CD4-positive, alpha-beta T cell (primary cell): ENCODE results near the gene DNAJC19. TPM values are rescaled to one million over a fixed set of nuclear protein-coding genes. Genes with fewer than 3 reads are reported as not detected.

Source experiments
- ATAC-seq: fragments of 200-7000 bp; cut with Tn5 transposase; one replicate; pipeline ENCODE4 v1.10.0; 2022; ENCODE audit warnings: mild to moderate bottlenecking; ENCODE audit not compliant: poor library complexity
- CTCF ChIA-PET: fragments of 350-600 bp; sonication (Branson Sonifier 250); formaldehyde crosslinking; loops from one replicate; lab custom pipeline; 2021; ENCODE audit warnings: antibody characterized with exemption, inconsistent platforms; lab: Charles Lee
- POLR2A ChIA-PET: fragments of 350-600 bp; sonication (Branson Sonifier 250); formaldehyde crosslinking; loops from one replicate; lab custom pipeline; 2021; ENCODE audit warnings: antibody characterized with exemption, inconsistent platforms; lab: Charles Lee
- DNase-seq, 14 experiments: peaks; one replicate each; pipeline ENCODE4 v3.0.0-alpha.2; 2013 to 2020; ENCODE audit warnings: mixed read lengths in 2 of 14
- H3K27ac ChIP-seq, 2 donors: one replicate each; pipeline versions ENCODE4 v1.5.1 to v1.7.0; 2013; ENCODE audit warnings: low read length in 2 of 2, low read depth in 1 of 2, mild to moderate bottlenecking in 1 of 2
- H3K27me3 ChIP-seq, 2 experiments: 1 replicate in 1 of 2; 2 replicates in 1 of 2; pipeline versions ENCODE4 v1.6.1 to v1.7.0; 2013; ENCODE audit warnings: low read length in 2 of 2, control low read depth in 1 of 2, mild to moderate bottlenecking in 1 of 2, moderate library complexity in 1 of 2; ENCODE audit not compliant: insufficient read depth in 2 of 2, control insufficient read depth in 1 of 2
- H3K36me3 ChIP-seq: one replicate; pipeline ENCODE4 v1.6.1; 2013; ENCODE audit warnings: low read length, control low read depth; ENCODE audit not compliant: insufficient read depth
- H3K4me1 ChIP-seq: one replicate; pipeline ENCODE4 v1.6.1; 2013; ENCODE audit warnings: low read length, control low read depth; ENCODE audit not compliant: insufficient read depth
- H3K4me3 ChIP-seq: one replicate; pipeline ENCODE4 v1.5.1; 2013; ENCODE audit warnings: mild to moderate bottlenecking, low read length, moderate library complexity
- H3K9me3 ChIP-seq, 2 experiments: 1 replicate in 1 of 2; 2 replicates in 1 of 2; pipeline versions ENCODE4 v1.6.1 to v1.7.0; 2013; ENCODE audit warnings: low read length in 2 of 2, mild to moderate bottlenecking in 2 of 2, control low read depth in 1 of 2, moderate library complexity in 1 of 2; ENCODE audit not compliant: control insufficient read depth in 1 of 2, insufficient read depth in 1 of 2
- H3K27ac Mint-ChIP-seq: one replicate; pipeline ENCODE4 v1.8.0; 2020; ENCODE audit warnings: mixed read lengths
- H3K27me3 Mint-ChIP-seq: one replicate; pipeline ENCODE4 v1.8.0; 2021; ENCODE audit warnings: mixed read lengths
- H3K36me3 Mint-ChIP-seq: one replicate; pipeline ENCODE4 v1.8.0; 2021; ENCODE audit warnings: low read depth, mixed read lengths
- H3K4me1 Mint-ChIP-seq: one replicate; pipeline ENCODE4 v1.8.0; 2021; ENCODE audit warnings: low read depth, mixed read lengths
- H3K4me3 Mint-ChIP-seq: one replicate; pipeline ENCODE4 v1.8.0; 2020; ENCODE audit warnings: mild to moderate bottlenecking, mixed read lengths
- H3K9me3 Mint-ChIP-seq: one replicate; pipeline ENCODE4 v1.8.0; 2020; ENCODE audit warnings: mixed read lengths
- CTCF ChIP-seq: fragments of 200-600 bp; IDR thresholded peaks from one replicate; pipeline ENCODE4 v1.8.0; 2022; ENCODE audit warnings: antibody characterized with exemption, mild to moderate bottlenecking
- intact Hi-C, 2 experiments: fragments of 100-400 bp; cut with DNase I in 1 of 2; cut with micrococcal nuclease in 1 of 2; formaldehyde crosslinking; loops; one replicate each; pipeline versions ENCODE4 v1.15.1 to v1.9.0; 2023 to 2025; cut with DNase I, micrococcal nuclease
- polyA plus RNA-seq, 2 donors: library from polyadenylated mRNA; unstranded; fragments of 120-200 nt; gene quantifications; one replicate each; pipeline ENCODE4 v1.2.1, GENCODE V29; 2013
- total RNA-seq, 174 experiments: library from RNA in 2 of 174; stranded (reverse) in 2 of 174; gene quantifications; one replicate each; pipeline ENCODE4 v1.2.3 and lab custom pipeline; 2021 to 2026

DNAJC19 gene
- total RNA-seq (10 to 100 TPM; 28.7 to 40.2 TPM), total RNA-seq (lab: John Stamatoyannopoulos, UW) (17.6 to 66.5 (median 40.9) reads per million in 172 experiments)
- 46.9 TPM for polyA plus RNA-seq (2013, experiment 1 of 2)
- polyA plus RNA-seq (2013, experiment 2 of 2): 34.4 TPM

- POLR2A ChIA-PET: interaction anchor here (0.8 to 3.3 kb wide), 10 partner anchors 9 to 388 kb away, joined by 3 to 41 read pairs (median 5); partner anchors contain the start of genes FXR1 and TTC14
- intact Hi-C loops: loop anchor here (2.0 to 10.0 kb wide), 5 partner anchors 77 to 1985 kb away; partner anchors contain the start of genes FXR1 (in 2 of the 2), ATP11B (in 1 of the 2) and TTC14 (in 1 of the 2)
- H3K4me3 Mint-ChIP-seq: peak within 1 kb of the TSS; percentile 99
- H3K27me3 Mint-ChIP-seq: peaks cover 5% of the 10 kb centered on the region
- H3K36me3 Mint-ChIP-seq: peaks cover 52% of the 10 kb centered on the region
- TF ChIP-seq CTCF: no peak
- Histone ChIP-seq H3K27me3 (no peaks in the 10 kb centered on the region), H3K4me1 (peaks cover 8% of the 10 kb centered on the region), H3K27ac (peak within 1 kb of the TSS; percentile 65 to 66), H3K4me3 (peak within 1 kb of the TSS; percentile 85), H3K9me3 (no peaks in the 10 kb centered on the region), H3K36me3 (peaks cover 23% of the 10 kb centered on the region)
- H3K4me1 Mint-ChIP-seq: peaks cover 50% of the 10 kb centered on the region
- DNase-seq: peak; percentile 82 to 97 (median 85)
- CTCF ChIA-PET: no interaction called here
- peak; percentile 96 for ATAC-seq
- peak within 1 kb of the TSS; percentile 94 for H3K27ac Mint-ChIP-seq
- no peaks in the 10 kb centered on the region for H3K9me3 Mint-ChIP-seq
Measured at GRCh38 chr3:180989291-180990163, at the start of gene DNAJC19. Gene DNAJC19 (minus strand): TSS chr3:180989736. CDS start chr3:180989602, 134 bp downstream.

GRCh38 chr3:181030948-181031347 lies 41.4 kb upstream of the DNAJC19 start:
- no peak overlapping the region for H3K4me3 Mint-ChIP-seq
- Histone ChIP-seq H3K27ac (no peak overlapping the region), H3K4me1 (no peaks in the 10 kb centered on the region), H3K36me3 (no peaks in the 10 kb centered on the region), H3K9me3 (no peaks in the 10 kb centered on the region), H3K4me3 (no peak overlapping the region), H3K27me3 (no peaks in the 10 kb centered on the region)
- intact Hi-C loops: no loop called here
- no peaks in the 10 kb centered on the region for H3K4me1 Mint-ChIP-seq
- no peak for DNase-seq
- H3K27me3 Mint-ChIP-seq: no peaks in the 10 kb centered on the region
- no peak for ATAC-seq
- CTCF ChIA-PET: no interaction called here
- peaks cover 6% of the 10 kb centered on the region for H3K9me3 Mint-ChIP-seq
- POLR2A ChIA-PET: no interaction called here
- H3K36me3 Mint-ChIP-seq: peaks cover 11% of the 10 kb centered on the region
- TF ChIP-seq CTCF: no peak
- H3K27ac Mint-ChIP-seq: no peak overlapping the region

GRCh38 chr3:181025204-181025603 lies 35.7 kb upstream of the DNAJC19 start:
- ATAC-seq: no peak
- intact Hi-C loops: no loop called here
- Histone ChIP-seq H3K36me3 (no peaks in the 10 kb centered on the region), H3K27ac (no peak overlapping the region), H3K27me3 (no peaks in the 10 kb centered on the region), H3K9me3 (peaks cover 3 to 12% of the 10 kb centered on the region in 2 experiments), H3K4me1 (no peaks in the 10 kb centered on the region), H3K4me3 (no peak overlapping the region)
- Mint-ChIP-seq H3K4me3 (no peak overlapping the region), H3K36me3 (peaks cover 11% of the 10 kb centered on the region), H3K4me1 (no peaks in the 10 kb centered on the region), H3K27ac (no peak overlapping the region), H3K27me3 (no peaks in the 10 kb centered on the region), H3K9me3 (peaks cover 6% of the 10 kb centered on the region)
- ChIA-PET CTCF (no interaction called here), POLR2A (no interaction called here)
- no peak for DNase-seq
- TF ChIP-seq CTCF: no peak
